AG04449 (cell line): ENCODE results near the gene IGF2BP3.

ENCODE experiments used
- CTCF ChIA-PET: fragments of 350-600 bp; formaldehyde crosslinking; extraction: SDS; loops from one replicate; lab custom pipeline; 2021; ENCODE audit warnings: antibody characterized with exemption; lab: Yijun Ruan, JAX
- POLR2A ChIA-PET: fragments of 400-600, 350-600 bp; formaldehyde crosslinking; extraction: SDS; loops from one replicate; lab custom pipeline; 2020; ENCODE audit warnings: antibody characterized with exemption, inconsistent platforms; lab: Yijun Ruan, JAX
- DNase-seq: peaks from one replicate; pipeline ENCODE4 v3.0.0-alpha.2; 2010; ENCODE audit warnings: low read depth, low spot score
- H3K4me3 ChIP-seq: 2 replicates; pipeline ENCODE4 v1.5.1; 2011; ENCODE audit warnings: low read depth, mild to moderate bottlenecking, control low read depth, low read length
- CTCF ChIP-seq: IDR thresholded peaks from one replicate; pipeline ENCODE4 v1.5.1; 2011; ENCODE audit warnings: mild to moderate bottlenecking, moderate library complexity, low read length, control low read depth, inconsistent platforms; ENCODE audit not compliant: insufficient read depth; ENCODE audit errors: missing control alignments

IGF2BP3 gene

GRCh38 chr7:23357190-23358093 lies 112.8 kb downstream of the IGF2BP3 start:
- H3K4me3 ChIP-seq = no peak overlapping the region
- DNase-seq = no peak
- ChIA-PET CTCF (interaction anchor here (0.7 to 2.9 kb wide), 24 partner anchors 8 to 189 kb away, joined by 3 to 25 read pairs (median 4); no protein-coding TSS in a partner anchor), POLR2A (no interaction called here)
- TF ChIP-seq CTCF = no peak

GRCh38 chr7:23356726-23357125 lies 113.6 kb downstream of the IGF2BP3 start:
- no peak overlapping the region for H3K4me3 ChIP-seq
- CTCF ChIA-PET = no interaction called here
- no peak for TF ChIP-seq CTCF
- POLR2A ChIA-PET = no interaction called here
- no peak for DNase-seq

- no peak for TF ChIP-seq CTCF
- H3K4me3 ChIP-seq = no peak overlapping the region
- no peak for DNase-seq
- ChIA-PET POLR2A (no interaction called here), CTCF (no interaction called here)
Observed at GRCh38 chr7:23356168-23356567, 114.1 kb downstream of the IGF2BP3 start.

- no peak overlapping the region for H3K4me3 ChIP-seq
- ChIA-PET CTCF (interaction anchor here (0.7 to 2.0 kb wide), 4 partner anchors 9 to 110 kb away, joined by 3 to 5 read pairs (median 4); no protein-coding TSS in a partner anchor), POLR2A (no interaction called here)
- DNase-seq = no peak
- TF ChIP-seq CTCF = no peak
Observed at GRCh38 chr7:23353172-23353571, 117.1 kb downstream of the IGF2BP3 start.

GRCh38 chr7:23350466-23350865 lies 119.8 kb downstream of the IGF2BP3 start:
- POLR2A ChIA-PET = interaction anchor here (1.0 kb wide), 1 partner anchor 12 kb away, joined by 3 read pairs; no protein-coding TSS in a partner anchor
- no peak for DNase-seq
- CTCF ChIA-PET = interaction anchor here (1.1 to 4.0 kb wide), 5 partner anchors 8 to 361 kb away, joined by 3 to 22 read pairs (median 3); no protein-coding TSS in a partner anchor
- TF ChIP-seq CTCF = no peak
- H3K4me3 ChIP-seq = no peak overlapping the region
